ENCODE measurements around the gene DNAH10. TPM values are rescaled to one million over a fixed set of nuclear protein-coding genes. Genes with fewer than 3 reads are reported as not detected.

Gene DNAH10
- total RNA-seq, 1 experiment from 2014 or later: 0.39 TPM

GRCh38 chr12:123957196-123957595, 195.1 kb downstream of the DNAH10 start:
- DNase-seq (ENCODE audit: low read depth, low spot score) (no peak), ATAC-seq (no peak)
- in situ Hi-C loops (cut with HindIII; ENCODE audit: low pct_unique_long_range_greater_than_20kb, low sequenced_read_pairs): no loop called here
- CTCF ChIA-PET: no interaction called here
- H3K36me3 ChIP-seq (ENCODE audit: control insufficient read depth, insufficient read depth, low read length): no peaks in the 10 kb centered on the region
- intact Hi-C loops (cut with micrococcal nuclease; ENCODE audit: unreplicated experiment): no loop called here
- POLR2A ChIA-PET: no interaction called here
- no peak overlapping the region for H3K4me3 ChIP-seq (ENCODE audit: low read depth in 2 of 2, low read length in 2 of 2)
- H3K27me3 ChIP-seq (ENCODE audit: control insufficient read depth, insufficient read depth, low read length): no peaks in the 10 kb centered on the region
- no TSS peak for BruUV-seq (replicated peaks)
- H3K4me1 ChIP-seq (ENCODE audit: control insufficient read depth, insufficient read depth, low read length): no peaks in the 10 kb centered on the region; the same call in 1 of the 2 replicates
- H3K27ac ChIP-seq (ENCODE audit: low read length): no peak overlapping the region
- no peaks in the 10 kb centered on the region for H3K9me3 ChIP-seq (ENCODE audit: control insufficient read depth, insufficient read depth, low read depth, low read length)
- TF ChIP-seq SIN3A (IDR thresholded peaks at IDR 0.05; ENCODE audit: borderline replicate concordance, insufficient read depth, low read depth, low read length) (no peak), POLR2AphosphoS5 (IDR thresholded peaks at IDR 0.05; ENCODE audit: low read depth, low read length) (no peak), TCF7L2 (IDR thresholded peaks at IDR 0.05; ENCODE audit: low read depth, low read length) (no peak), CTCF (IDR thresholded peaks at IDR 0.05) (no peak), REST (IDR thresholded peaks at IDR 0.05; ENCODE audit: insufficient read depth in 1 of 2, low read depth in 2 of 2, low read length in 1 of 2) (no peak)

GRCh38 chr12:123958462-123958861, 196.4 kb downstream of the DNAH10 start:
- Histone ChIP-seq H3K27me3 (ENCODE audit: control insufficient read depth, insufficient read depth, low read length) (no peaks in the 10 kb centered on the region), H3K4me3 (ENCODE audit: low read depth in 2 of 2, low read length in 2 of 2) (no peak overlapping the region), H3K4me1 (ENCODE audit: control insufficient read depth, insufficient read depth, low read length) (no peaks in the 10 kb centered on the region), H3K36me3 (ENCODE audit: control insufficient read depth, insufficient read depth, low read length) (no peaks in the 10 kb centered on the region), H3K27ac (ENCODE audit: low read length) (no peak overlapping the region), H3K9me3 (ENCODE audit: control insufficient read depth, insufficient read depth, low read depth, low read length) (no peaks in the 10 kb centered on the region)
- ATAC-seq: no peak
- intact Hi-C loops (cut with micrococcal nuclease; ENCODE audit: unreplicated experiment) (no loop called here), in situ Hi-C loops (cut with HindIII; ENCODE audit: low pct_unique_long_range_greater_than_20kb, low sequenced_read_pairs) (no loop called here)
- POLR2A ChIA-PET: interaction anchor here (0.6 kb wide), 1 partner anchor 8 kb away, joined by 5 read pairs; no protein-coding TSS in a partner anchor
- DNase-seq (ENCODE audit: low read depth, low spot score): no peak
- CTCF ChIA-PET: no interaction called here
- no TSS peak for BruUV-seq (replicated peaks)
- TF ChIP-seq SIN3A (IDR thresholded peaks at IDR 0.05; ENCODE audit: borderline replicate concordance, insufficient read depth, low read depth, low read length) (no peak), CTCF (IDR thresholded peaks at IDR 0.05) (no peak), POLR2AphosphoS5 (IDR thresholded peaks at IDR 0.05; ENCODE audit: low read depth, low read length) (no peak), REST (IDR thresholded peaks at IDR 0.05; ENCODE audit: insufficient read depth in 1 of 2, low read depth in 2 of 2, low read length in 1 of 2) (no peak), TCF7L2 (IDR thresholded peaks at IDR 0.05; ENCODE audit: low read depth, low read length) (no peak)
